ENCODE measurements around the gene TMEM272.

TMEM272 gene

GRCh38 chr13:51770681-51771417, 74.1 kb downstream of the TMEM272 start:
- TF ChIP-seq SP1 (IDR thresholded peaks at IDR 0.05) = no peak
- no peak for TF ChIP-seq SUZ12 (IDR thresholded peaks at IDR 0.05)
- TF ChIP-seq CTBP1 (IDR thresholded peaks at IDR 0.05; ENCODE audit: borderline replicate concordance) = no peak
- no peak for TF ChIP-seq ZNF384 (IDR thresholded peaks at IDR 0.05)
- TF ChIP-seq L3MBTL2 (conservative IDR thresholded peaks at IDR 0.05) = no peak
- no peak for TF ChIP-seq FOXA1 (IDR thresholded peaks at IDR 0.05)
- no peak for TF ChIP-seq BHLHE40 (IDR thresholded peaks at IDR 0.05; ENCODE audit: borderline replicate concordance)
- no peak for TF ChIP-seq FOXM1 (IDR thresholded peaks at IDR 0.05; ENCODE audit: borderline replicate concordance)
- TF ChIP-seq TARDBP (IDR thresholded peaks at IDR 0.05) = no peak
- no peak for DNase-seq (ENCODE audit: extremely low spot score)
- ChIA-PET CTCF (no interaction called here), POLR2A (no interaction called here)

GRCh38 chr13:51770160-51770559, 74.8 kb downstream of the TMEM272 start:
- ChIA-PET POLR2A (no interaction called here), CTCF (no interaction called here)
- TF ChIP-seq SUZ12 (IDR thresholded peaks at IDR 0.05) = no peak
- TF ChIP-seq NFRKB (IDR thresholded peaks at IDR 0.05) = no peak
- TF ChIP-seq PKNOX1 (IDR thresholded peaks at IDR 0.05) = no peak
- no peak for TF ChIP-seq L3MBTL2 (conservative IDR thresholded peaks at IDR 0.05)
- TF ChIP-seq BHLHE40 (IDR thresholded peaks at IDR 0.05; ENCODE audit: borderline replicate concordance) = no peak
- no peak for DNase-seq (ENCODE audit: extremely low spot score)

- no peak for TF ChIP-seq NFRKB (IDR thresholded peaks at IDR 0.05)
- TF ChIP-seq SUZ12 (IDR thresholded peaks at IDR 0.05) = no peak
- no peak for TF ChIP-seq PKNOX1 (IDR thresholded peaks at IDR 0.05)
- no peak for TF ChIP-seq ZNF384 (IDR thresholded peaks at IDR 0.05)
- no peak for TF ChIP-seq HDGF (IDR thresholded peaks at IDR 0.05; ENCODE audit: borderline replicate concordance)
- no peak for TF ChIP-seq ARNT (IDR thresholded peaks at IDR 0.05)
- TF ChIP-seq FOXK2 (IDR thresholded peaks at IDR 0.05) = no peak
- no peak for TF ChIP-seq FOXM1 (IDR thresholded peaks at IDR 0.05; ENCODE audit: borderline replicate concordance)
- no peak for TF ChIP-seq FOXA1 (IDR thresholded peaks at IDR 0.05)
- no peak for TF ChIP-seq L3MBTL2 (conservative IDR thresholded peaks at IDR 0.05)
- no peak for DNase-seq (ENCODE audit: extremely low spot score)
- CTCF ChIA-PET = no interaction called here
- POLR2A ChIA-PET = no interaction called here
Observed at GRCh38 chr13:51769455-51770127, 75.4 kb downstream of the TMEM272 start.

- ChIA-PET CTCF (interaction anchor here (1.0 kb wide), 1 partner anchor 29 kb away, joined by 3 read pairs; no protein-coding TSS in a partner anchor), POLR2A (no interaction called here)
- DNase-seq (ENCODE audit: extremely low spot score) = no peak
- TF ChIP-seq NFRKB (IDR thresholded peaks at IDR 0.05) (no peak), SP1 (IDR thresholded peaks at IDR 0.05) (no peak), ZNF384 (IDR thresholded peaks at IDR 0.05) (no peak), FOXA1 (IDR thresholded peaks at IDR 0.05) (no peak), PKNOX1 (IDR thresholded peaks at IDR 0.05) (no peak), ELF4 (IDR thresholded peaks at IDR 0.05) (no peak), BHLHE40 (IDR thresholded peaks at IDR 0.05; ENCODE audit: borderline replicate concordance) (no peak), FOXM1 (IDR thresholded peaks at IDR 0.05; ENCODE audit: borderline replicate concordance) (no peak), CTBP1 (IDR thresholded peaks at IDR 0.05; ENCODE audit: borderline replicate concordance) (no peak), ARNT (IDR thresholded peaks at IDR 0.05) (no peak)
Observed at GRCh38 chr13:51768976-51769375, 76.0 kb downstream of the TMEM272 start.

GRCh38 chr13:51768378-51768921, 76.5 kb downstream of the TMEM272 start:
- DNase-seq (ENCODE audit: extremely low spot score) = no peak
- CTCF ChIA-PET = interaction anchor here (1.0 kb wide), 1 partner anchor 29 kb away, joined by 3 read pairs; no protein-coding TSS in a partner anchor
- POLR2A ChIA-PET = no interaction called here
- TF ChIP-seq ZNF384 (IDR thresholded peaks at IDR 0.05) (no peak), TARDBP (IDR thresholded peaks at IDR 0.05) (no peak), NFRKB (IDR thresholded peaks at IDR 0.05) (no peak), PKNOX1 (IDR thresholded peaks at IDR 0.05) (no peak), HDGF (IDR thresholded peaks at IDR 0.05; ENCODE audit: borderline replicate concordance) (no peak), CTBP1 (IDR thresholded peaks at IDR 0.05; ENCODE audit: borderline replicate concordance) (no peak), SUZ12 (IDR thresholded peaks at IDR 0.05) (no peak), FOXA1 (IDR thresholded peaks at IDR 0.05) (no peak)

GRCh38 chr13:51767100-51767499, 77.9 kb downstream of the TMEM272 start:
- ChIA-PET CTCF (interaction anchor here (1.1 kb wide), 1 partner anchor 10 kb away, joined by 3 read pairs; no protein-coding TSS in a partner anchor), POLR2A (no interaction called here)
- DNase-seq (ENCODE audit: extremely low spot score) = no peak
- TF ChIP-seq ZNF384 (IDR thresholded peaks at IDR 0.05) (no peak), BHLHE40 (IDR thresholded peaks at IDR 0.05; ENCODE audit: borderline replicate concordance) (no peak), SP1 (IDR thresholded peaks at IDR 0.05) (no peak), TARDBP (IDR thresholded peaks at IDR 0.05) (no peak), ELF4 (IDR thresholded peaks at IDR 0.05) (no peak), FOXA1 (IDR thresholded peaks at IDR 0.05) (no peak), FOXM1 (IDR thresholded peaks at IDR 0.05; ENCODE audit: borderline replicate concordance) (no peak), L3MBTL2 (conservative IDR thresholded peaks at IDR 0.05) (no peak), HDGF (IDR thresholded peaks at IDR 0.05; ENCODE audit: borderline replicate concordance) (no peak), SUZ12 (IDR thresholded peaks at IDR 0.05) (no peak), LEF1 (IDR thresholded peaks at IDR 0.05; ENCODE audit: borderline replicate concordance) (no peak), PKNOX1 (IDR thresholded peaks at IDR 0.05) (no peak), NFRKB (IDR thresholded peaks at IDR 0.05) (no peak), CTBP1 (IDR thresholded peaks at IDR 0.05; ENCODE audit: borderline replicate concordance) (no peak), ARNT (IDR thresholded peaks at IDR 0.05) (no peak), FOXK2 (IDR thresholded peaks at IDR 0.05) (no peak)

Measured in HEK293T (cell line).